Activated naive CD4-positive, alpha-beta T cell treated with anti-CD3 and anti-CD28 coated beads for 36 hours (primary cell): ENCODE data around the gene TECRL. TPM values are rescaled to one million over a fixed set of nuclear protein-coding genes. Genes with fewer than 3 reads are reported as not detected.

ENCODE experiments used
- CTCF ChIA-PET: fragments of 350-600 bp; sonication (Branson Sonifier 250); formaldehyde crosslinking; loops from one replicate; lab custom pipeline; 2021; ENCODE audit warnings: antibody characterized with exemption; lab: Charles Lee
- DNase-seq: peaks from one replicate; pipeline ENCODE4 v3.0.0-alpha.2; 2020
- H3K27ac Mint-ChIP-seq: one replicate; pipeline ENCODE4 v1.8.0; 2021; ENCODE audit warnings: mild to moderate bottlenecking, mixed read lengths
- H3K27me3 Mint-ChIP-seq: one replicate; pipeline ENCODE4 v1.8.0; 2021; ENCODE audit warnings: low read depth, mixed read lengths
- H3K36me3 Mint-ChIP-seq: one replicate; pipeline ENCODE4 v1.8.0; 2021; ENCODE audit warnings: low read depth, mixed read lengths
- H3K4me1 Mint-ChIP-seq: one replicate; pipeline ENCODE4 v1.8.0; 2021; ENCODE audit warnings: low read depth, mixed read lengths
- H3K4me3 Mint-ChIP-seq: one replicate; pipeline ENCODE4 v1.8.0; 2021; ENCODE audit warnings: mild to moderate bottlenecking, moderate library complexity, mixed read lengths
- H3K9me3 Mint-ChIP-seq: one replicate; pipeline ENCODE4 v1.8.0; 2021; ENCODE audit warnings: mixed read lengths
- intact Hi-C: fragments of 100-400 bp; cut with micrococcal nuclease; formaldehyde crosslinking; loops from one replicate; pipeline ENCODE4 v1.15.1; 2023
- total RNA-seq, 2 experiments: library from RNA; stranded (reverse); gene quantifications; one replicate each; pipeline ENCODE4 v1.2.3, GENCODE V29; 2021

The TECRL gene, protein sequence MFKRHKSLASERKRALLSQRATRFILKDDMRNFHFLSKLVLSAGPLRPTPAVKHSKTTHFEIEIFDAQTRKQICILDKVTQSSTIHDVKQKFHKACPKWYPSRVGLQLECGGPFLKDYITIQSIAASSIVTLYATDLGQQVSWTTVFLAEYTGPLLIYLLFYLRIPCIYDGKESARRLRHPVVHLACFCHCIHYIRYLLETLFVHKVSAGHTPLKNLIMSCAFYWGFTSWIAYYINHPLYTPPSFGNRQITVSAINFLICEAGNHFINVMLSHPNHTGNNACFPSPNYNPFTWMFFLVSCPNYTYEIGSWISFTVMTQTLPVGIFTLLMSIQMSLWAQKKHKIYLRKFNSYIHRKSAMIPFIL
- not detected for total RNA-seq

DNA sequence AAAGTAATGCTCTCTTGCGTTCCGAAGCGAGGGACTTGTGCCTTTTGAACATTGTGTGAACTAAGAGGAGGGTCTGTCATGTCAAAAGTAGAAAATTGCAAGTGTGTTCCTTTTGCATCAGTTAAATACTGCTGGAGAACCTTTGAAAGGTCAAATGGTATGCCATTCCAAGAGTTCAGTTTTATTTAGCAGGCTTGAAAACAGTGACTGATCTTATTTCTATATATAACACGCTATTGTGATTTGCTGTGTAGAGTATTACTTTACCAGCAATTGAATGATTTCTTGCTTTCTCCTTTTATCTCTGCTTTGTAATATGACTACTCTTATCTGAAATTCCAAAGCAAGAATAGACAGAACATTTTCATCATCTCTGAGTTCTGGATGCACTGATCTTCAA lies at the start of gene TECRL:
TSS of gene TECRL (minus strand) at position 151 of the 400 bp plus-strand sequence. CDS start at position 52, 99 bp downstream.
- DNase-seq: no peak
- H3K36me3 Mint-ChIP-seq: no peaks in the 10 kb centered on the region
- H3K9me3 Mint-ChIP-seq: peaks cover 3% of the 10 kb centered on the region
- CTCF ChIA-PET: no interaction called here
- H3K4me3 Mint-ChIP-seq: no peak within 1 kb of the TSS
- H3K27me3 Mint-ChIP-seq: no peaks in the 10 kb centered on the region
- intact Hi-C loops: no loop called here
- no peaks in the 10 kb centered on the region for H3K4me1 Mint-ChIP-seq
- H3K27ac Mint-ChIP-seq: no peak within 1 kb of the TSS

DNA sequence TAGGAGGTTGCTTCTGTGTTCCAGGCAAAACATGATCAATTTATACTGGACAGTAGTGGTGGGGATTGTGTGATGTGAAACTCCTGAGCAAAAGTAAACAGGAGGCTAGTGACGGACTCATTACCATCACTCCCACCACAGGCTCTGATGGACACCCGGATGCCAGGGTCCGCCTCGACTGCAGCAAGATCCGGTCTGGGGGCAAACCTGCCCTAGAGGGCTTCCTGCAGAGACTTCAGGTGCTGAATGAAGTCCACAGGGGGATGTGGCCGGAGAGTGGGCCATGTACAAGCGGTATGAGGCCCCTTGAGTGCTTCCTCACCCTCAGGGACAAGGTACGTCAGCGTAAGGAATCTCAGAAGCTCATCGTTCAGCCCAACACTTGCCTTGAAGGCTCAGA lies 23.4 kb upstream of the TECRL start:
- Mint-ChIP-seq H3K27ac (no peak overlapping the region), H3K9me3 (peaks cover 24% of the 10 kb centered on the region), H3K4me1 (no peaks in the 10 kb centered on the region), H3K36me3 (no peaks in the 10 kb centered on the region), H3K27me3 (no peaks in the 10 kb centered on the region), H3K4me3 (no peak overlapping the region)
- DNase-seq: no peak
- CTCF ChIA-PET: no interaction called here
- intact Hi-C loops: no loop called here

DNA sequence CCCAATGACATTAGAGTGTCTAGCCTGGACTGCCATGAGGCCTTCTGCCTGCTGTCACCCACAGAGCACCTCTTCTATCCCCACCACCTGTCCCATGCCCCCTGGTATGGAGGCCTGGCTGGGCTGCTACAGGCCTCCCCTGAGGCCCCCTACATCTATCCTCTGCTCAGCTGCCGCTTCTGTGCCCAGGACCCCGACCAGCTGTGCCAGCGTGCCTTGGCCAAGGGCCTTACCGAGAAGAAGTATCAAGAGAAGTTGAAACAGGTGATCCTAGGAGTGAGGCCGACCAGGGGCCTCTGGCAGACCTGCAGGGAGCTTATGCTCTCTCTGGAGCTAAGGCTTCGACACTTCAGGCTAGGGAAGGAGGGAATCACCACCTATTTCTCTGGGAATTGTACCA lies 21.7 kb upstream of the TECRL start:
- Mint-ChIP-seq H3K27me3 (no peaks in the 10 kb centered on the region), H3K36me3 (no peaks in the 10 kb centered on the region), H3K27ac (no peak overlapping the region), H3K4me1 (no peaks in the 10 kb centered on the region), H3K9me3 (peaks cover 22% of the 10 kb centered on the region), H3K4me3 (no peak overlapping the region)
- CTCF ChIA-PET: no interaction called here
- intact Hi-C loops: no loop called here
- DNase-seq: no peak

DNA sequence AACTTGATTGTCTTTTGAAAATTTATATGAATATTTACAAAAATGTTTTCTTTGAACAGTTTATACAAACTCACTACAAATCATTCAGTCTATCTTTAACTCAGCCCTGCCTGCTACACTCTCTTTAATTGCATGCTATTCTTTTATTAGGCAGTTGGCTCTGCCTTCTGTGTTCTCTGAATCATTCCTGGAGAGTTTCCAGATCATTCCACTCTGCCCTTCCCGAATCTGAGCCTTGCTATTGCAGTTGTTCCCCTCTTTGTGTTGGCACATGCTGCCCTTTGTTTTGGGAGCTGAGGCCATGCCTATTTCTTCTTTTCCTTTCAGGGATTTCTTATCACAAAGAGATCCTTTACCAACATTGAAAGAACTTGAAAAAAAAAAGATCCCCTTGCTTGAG lies 8.7 kb upstream of the TECRL start:
- Mint-ChIP-seq H3K36me3 (no peaks in the 10 kb centered on the region), H3K27ac (no peak overlapping the region), H3K4me3 (no peak overlapping the region), H3K27me3 (no peaks in the 10 kb centered on the region), H3K9me3 (peaks cover 6% of the 10 kb centered on the region), H3K4me1 (no peaks in the 10 kb centered on the region)
- intact Hi-C loops: no loop called here
- DNase-seq: no peak
- CTCF ChIA-PET: no interaction called here

DNA sequence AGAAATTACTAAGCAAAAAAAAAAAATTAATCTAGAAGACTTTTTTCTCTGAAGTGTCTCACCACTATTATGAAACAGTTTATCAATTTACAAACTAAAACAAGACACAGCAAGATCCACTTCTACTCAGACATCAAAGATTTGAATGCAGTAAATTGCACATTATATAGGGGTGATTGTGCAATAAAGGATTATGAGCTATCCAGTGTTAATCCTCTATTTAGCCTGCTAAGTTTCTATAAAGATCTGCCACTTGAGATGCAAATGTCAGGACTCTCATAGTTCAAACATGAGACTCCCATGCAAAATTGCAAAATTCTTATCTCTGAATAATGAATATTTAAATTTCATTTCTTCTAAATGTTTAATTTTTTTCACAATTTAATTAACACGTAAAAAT lies 2.2 kb downstream of the TECRL start:
- intact Hi-C loops: no loop called here
- Mint-ChIP-seq H3K27ac (no peak overlapping the region), H3K36me3 (no peaks in the 10 kb centered on the region), H3K9me3 (peaks cover 3% of the 10 kb centered on the region), H3K27me3 (no peaks in the 10 kb centered on the region), H3K4me3 (no peak overlapping the region), H3K4me1 (no peaks in the 10 kb centered on the region)
- CTCF ChIA-PET: no interaction called here
- no peak for DNase-seq

DNA sequence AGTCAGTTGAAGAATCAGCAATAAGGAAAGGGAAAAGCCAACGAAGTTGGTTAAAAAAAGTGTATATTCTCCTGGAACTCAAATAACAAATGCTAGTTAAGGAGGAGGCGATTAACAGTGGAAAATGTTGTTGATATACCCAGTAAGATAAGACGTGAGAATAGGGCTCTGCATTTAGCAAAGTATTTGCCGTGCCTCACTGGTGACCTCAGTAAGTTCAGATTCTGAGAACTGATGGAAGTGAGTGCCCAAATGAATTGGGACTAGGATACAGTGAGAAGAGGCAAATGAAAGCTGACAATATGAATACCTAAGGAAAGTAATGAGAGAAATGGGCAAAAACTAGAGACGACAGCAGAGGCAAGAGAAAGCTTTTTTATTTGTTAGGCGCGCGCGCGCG lies 3.5 kb downstream of the TECRL start:
- Mint-ChIP-seq H3K9me3 (peaks cover 1% of the 10 kb centered on the region), H3K4me1 (no peaks in the 10 kb centered on the region), H3K27me3 (no peaks in the 10 kb centered on the region), H3K4me3 (no peak overlapping the region), H3K36me3 (no peaks in the 10 kb centered on the region), H3K27ac (no peak overlapping the region)
- DNase-seq: no peak
- intact Hi-C loops: no loop called here
- CTCF ChIA-PET: no interaction called here

DNA sequence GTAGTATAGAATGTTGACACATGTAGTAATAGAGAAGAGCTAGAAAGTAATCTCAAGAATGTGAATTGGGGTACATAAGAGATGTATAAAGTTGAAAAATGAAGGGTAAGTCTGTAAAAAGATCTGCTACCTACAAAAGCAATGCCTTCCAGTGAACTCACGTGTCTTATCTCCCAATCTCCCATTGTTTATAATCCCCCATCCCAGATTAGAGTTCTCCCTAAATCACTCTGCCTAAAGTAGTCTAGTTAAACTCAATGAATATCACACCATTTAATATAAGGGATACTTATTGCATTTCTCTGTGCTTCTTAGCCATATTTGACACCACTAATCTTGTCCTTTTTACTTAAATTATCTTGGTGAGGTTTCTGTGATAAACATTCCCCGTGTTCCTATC lies 6.6 kb downstream of the TECRL start:
- intact Hi-C loops: no loop called here
- no peak for DNase-seq
- Mint-ChIP-seq H3K36me3 (no peaks in the 10 kb centered on the region), H3K4me3 (no peak overlapping the region), H3K4me1 (no peaks in the 10 kb centered on the region), H3K9me3 (peaks cover 10% of the 10 kb centered on the region), H3K27me3 (no peaks in the 10 kb centered on the region), H3K27ac (no peak overlapping the region)
- CTCF ChIA-PET: no interaction called here

DNA sequence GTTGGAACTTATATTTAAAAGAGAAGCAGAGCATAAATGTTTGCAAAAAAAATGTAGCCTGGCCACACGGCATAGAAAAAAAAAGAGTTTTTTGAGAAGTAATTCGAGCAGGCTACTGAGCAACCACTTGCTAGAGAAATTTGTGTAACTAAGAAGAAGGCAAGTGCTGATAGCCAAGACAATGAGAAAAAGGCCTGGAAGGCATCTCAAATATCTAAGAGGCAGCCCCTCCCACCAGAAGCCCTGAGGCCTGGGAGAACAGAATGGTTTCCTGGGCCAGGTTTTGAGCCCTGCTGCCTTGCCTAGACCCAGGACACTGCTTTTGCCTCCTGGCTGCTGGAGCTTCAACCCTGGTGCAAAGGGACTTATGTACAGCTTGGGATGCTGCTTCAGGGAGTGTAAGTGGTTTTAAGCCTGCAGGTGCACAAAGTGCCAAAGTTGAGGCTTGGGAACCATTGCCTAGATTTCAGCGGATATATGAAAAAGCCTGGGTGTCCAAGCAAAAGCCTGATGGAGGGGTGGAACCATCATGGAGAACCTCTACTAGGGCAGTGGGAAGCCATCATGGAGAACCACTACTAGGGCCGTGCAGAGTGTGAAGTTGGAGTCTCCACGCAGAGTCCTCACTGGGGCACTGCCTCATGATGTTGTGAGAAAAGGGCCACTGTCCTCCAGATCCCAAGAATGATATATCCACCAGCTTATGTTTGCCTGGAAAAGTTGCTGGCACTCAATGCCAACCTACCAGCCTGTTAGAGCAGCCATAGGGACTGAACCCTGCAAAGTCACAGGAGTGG lies 9.7 kb downstream of the TECRL start:
- no peaks in the 10 kb centered on the region for H3K36me3 Mint-ChIP-seq
- H3K4me1 Mint-ChIP-seq: no peaks in the 10 kb centered on the region
- no peak overlapping the region for H3K27ac Mint-ChIP-seq
- intact Hi-C loops: no loop called here
- no peak for DNase-seq
- CTCF ChIA-PET: no interaction called here
- H3K9me3 Mint-ChIP-seq: peaks cover 9% of the 10 kb centered on the region
- H3K27me3 Mint-ChIP-seq: no peaks in the 10 kb centered on the region
- no peak overlapping the region for H3K4me3 Mint-ChIP-seq

DNA sequence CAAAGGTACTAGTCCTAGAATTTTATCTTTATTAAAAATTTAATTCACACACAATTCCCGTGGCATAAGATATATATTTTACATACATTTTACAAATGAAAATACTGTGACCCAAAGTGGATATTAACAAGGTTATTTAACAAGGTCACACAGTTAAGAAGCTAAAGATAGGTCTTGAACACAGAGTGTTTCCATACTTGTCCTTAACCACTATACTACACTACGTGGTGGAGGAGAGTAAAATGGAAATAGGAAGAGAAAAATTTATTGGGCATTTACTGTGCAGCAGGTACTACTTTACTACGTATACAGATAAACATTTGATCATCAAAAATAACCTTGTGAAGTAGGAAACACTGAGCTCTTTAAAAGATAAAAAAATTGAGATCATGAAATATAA lies 14.8 kb downstream of the TECRL start:
- no peak overlapping the region for H3K4me3 Mint-ChIP-seq
- no peaks in the 10 kb centered on the region for H3K36me3 Mint-ChIP-seq
- no peak for DNase-seq
- intact Hi-C loops: no loop called here
- CTCF ChIA-PET: no interaction called here
- H3K4me1 Mint-ChIP-seq: no peaks in the 10 kb centered on the region
- H3K27ac Mint-ChIP-seq: no peak overlapping the region
- H3K9me3 Mint-ChIP-seq: peaks cover 9% of the 10 kb centered on the region
- H3K27me3 Mint-ChIP-seq: no peaks in the 10 kb centered on the region

DNA sequence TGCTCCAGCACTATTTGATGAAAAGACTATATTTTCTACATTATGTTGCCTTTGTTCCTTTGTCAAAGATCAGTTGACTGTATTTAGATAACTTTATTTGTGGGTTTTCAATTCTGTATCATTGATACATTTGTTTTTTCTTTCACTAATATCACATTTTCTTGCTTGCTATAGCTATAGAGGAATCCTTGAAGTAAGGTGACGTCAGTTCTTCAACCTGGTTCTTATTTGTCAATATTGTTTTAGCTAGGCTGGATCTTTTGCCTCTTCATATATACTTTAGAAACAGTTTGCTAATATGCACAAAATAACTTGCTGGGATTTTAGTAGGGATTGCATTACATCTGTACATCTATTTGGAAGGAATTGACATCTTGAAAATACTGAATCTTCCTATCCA lies 21.0 kb downstream of the TECRL start:
- Mint-ChIP-seq H3K27ac (no peak overlapping the region), H3K27me3 (no peaks in the 10 kb centered on the region), H3K9me3 (no peaks in the 10 kb centered on the region), H3K36me3 (no peaks in the 10 kb centered on the region), H3K4me3 (no peak overlapping the region), H3K4me1 (no peaks in the 10 kb centered on the region)
- no peak for DNase-seq
- intact Hi-C loops: no loop called here
- CTCF ChIA-PET: no interaction called here

DNA sequence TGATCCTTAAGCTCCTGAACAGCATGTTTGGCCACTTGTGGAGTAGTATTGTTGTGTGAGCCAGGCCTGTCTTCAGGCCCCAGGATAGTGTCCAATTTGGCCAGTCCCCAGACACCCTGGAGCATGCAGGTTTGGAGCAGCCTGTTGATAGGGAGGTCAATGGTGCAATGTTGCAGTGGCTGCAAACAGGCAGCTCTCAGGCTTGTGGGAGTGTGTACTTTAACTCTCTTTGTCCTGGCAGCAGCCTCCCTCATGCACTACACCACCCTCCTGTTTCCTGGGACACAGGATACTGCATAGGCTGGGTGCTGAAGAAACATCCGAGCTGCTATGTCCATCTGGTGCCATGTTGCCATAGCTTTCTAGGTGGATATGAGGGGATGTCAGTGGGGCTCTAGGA lies 24.0 kb downstream of the TECRL start:
- CTCF ChIA-PET: no interaction called here
- Mint-ChIP-seq H3K4me1 (no peaks in the 10 kb centered on the region), H3K36me3 (no peaks in the 10 kb centered on the region), H3K4me3 (no peak overlapping the region), H3K9me3 (peaks cover 5% of the 10 kb centered on the region), H3K27ac (no peak overlapping the region), H3K27me3 (no peaks in the 10 kb centered on the region)
- DNase-seq: no peak
- intact Hi-C loops: no loop called here

DNA sequence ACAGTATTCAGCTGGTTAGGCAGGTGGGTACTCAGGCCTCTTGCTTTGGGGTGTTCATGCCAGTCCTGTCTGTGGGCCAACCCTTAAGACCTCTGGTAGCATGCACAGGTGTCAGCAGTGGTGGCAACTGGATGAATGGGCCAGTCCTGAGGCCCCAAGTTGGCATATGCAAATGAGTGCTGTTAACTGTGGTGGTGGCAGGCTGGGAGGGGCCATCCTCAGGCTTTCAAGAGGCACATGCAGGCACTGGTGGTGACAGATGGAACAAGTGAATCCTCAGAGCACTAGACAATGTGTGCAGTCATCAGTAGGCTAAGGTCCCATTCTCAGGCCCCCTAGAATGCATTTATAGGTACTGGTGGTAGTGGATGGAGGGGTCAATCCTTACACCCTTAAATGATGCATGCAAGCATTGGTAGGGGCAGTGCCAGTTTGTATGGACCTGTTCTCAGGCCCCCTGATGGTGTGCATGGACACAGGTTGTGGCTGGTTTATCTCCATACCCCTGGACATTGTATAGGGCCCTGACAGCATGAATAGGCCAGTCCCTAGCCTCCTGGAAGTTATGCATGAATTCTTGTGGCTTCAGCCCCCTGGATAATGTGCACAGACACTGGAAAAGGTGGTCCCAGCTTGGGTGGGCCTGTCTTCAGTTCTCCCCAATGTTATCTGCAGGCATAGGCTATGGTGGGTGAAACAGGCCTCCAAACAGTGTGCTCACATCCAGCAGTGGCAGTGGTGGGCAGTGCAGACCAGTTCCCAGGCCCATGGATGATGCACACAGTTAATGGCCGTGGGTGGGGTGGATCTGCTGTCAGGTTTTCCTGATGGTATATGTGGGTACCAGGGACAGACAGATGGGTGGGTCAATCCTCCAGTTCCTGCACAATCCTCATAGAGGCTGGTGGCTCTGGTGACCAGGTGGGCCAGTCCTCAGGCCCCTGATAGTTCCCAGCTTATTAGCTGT lies 24.7 kb downstream of the TECRL start:
- no peak for DNase-seq
- Mint-ChIP-seq H3K4me1 (no peaks in the 10 kb centered on the region), H3K4me3 (no peak overlapping the region), H3K27ac (no peak overlapping the region), H3K27me3 (no peaks in the 10 kb centered on the region), H3K9me3 (peaks cover 6% of the 10 kb centered on the region), H3K36me3 (no peaks in the 10 kb centered on the region)
- intact Hi-C loops: no loop called here
- CTCF ChIA-PET: no interaction called here
